ENCODE data around the gene CHFR.
"Not testable (repeated sequence)": the region's sequence is repeated elsewhere in the genome, so short reads cannot be mapped to it uniquely, and the experiment has no call there.

CHFR gene

DNA sequence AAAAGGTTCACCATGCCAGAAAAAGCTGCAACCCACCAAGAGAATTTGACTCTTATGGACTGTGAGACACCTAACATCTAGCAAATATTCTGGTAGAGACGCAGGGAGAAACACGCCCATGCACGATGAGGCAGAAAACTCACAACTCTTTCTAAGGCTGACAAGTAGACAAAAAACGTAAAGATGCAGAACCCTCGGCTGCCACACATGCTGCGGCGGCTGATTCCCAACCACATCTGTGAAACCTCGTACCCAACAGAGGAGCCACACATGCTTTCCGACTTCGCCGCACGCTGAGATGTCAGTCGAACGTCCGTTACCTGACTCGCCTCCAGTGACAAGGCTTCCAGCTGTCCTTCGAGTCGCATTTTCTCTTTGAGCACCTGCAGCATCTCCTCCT, 80.5 kb downstream of the CHFR start:
- DNase-seq, result no peak

DNA sequence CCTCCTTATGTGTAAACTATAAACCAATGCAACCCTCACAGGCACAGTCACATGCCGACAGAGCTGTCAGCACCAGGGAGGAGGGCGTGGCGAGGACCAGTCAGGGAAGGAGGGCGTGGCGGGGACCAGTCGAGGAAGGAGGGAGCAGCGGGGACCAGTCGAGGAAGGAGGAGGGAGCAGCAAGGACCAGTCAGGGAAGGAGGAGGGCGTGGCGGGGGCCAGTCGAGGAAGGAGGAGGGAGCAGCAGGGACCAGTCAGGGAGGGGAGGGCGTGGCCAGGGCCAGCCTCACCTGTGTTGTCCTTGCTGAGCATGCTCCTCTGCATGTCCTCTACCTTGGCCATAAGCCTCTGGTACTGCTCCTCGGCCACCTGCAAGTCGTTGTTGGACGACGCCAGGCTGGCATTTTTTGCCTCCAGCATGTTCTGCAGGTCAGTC, 83.0 kb downstream of the CHFR start:
- DNase-seq, result no peak

DNA sequence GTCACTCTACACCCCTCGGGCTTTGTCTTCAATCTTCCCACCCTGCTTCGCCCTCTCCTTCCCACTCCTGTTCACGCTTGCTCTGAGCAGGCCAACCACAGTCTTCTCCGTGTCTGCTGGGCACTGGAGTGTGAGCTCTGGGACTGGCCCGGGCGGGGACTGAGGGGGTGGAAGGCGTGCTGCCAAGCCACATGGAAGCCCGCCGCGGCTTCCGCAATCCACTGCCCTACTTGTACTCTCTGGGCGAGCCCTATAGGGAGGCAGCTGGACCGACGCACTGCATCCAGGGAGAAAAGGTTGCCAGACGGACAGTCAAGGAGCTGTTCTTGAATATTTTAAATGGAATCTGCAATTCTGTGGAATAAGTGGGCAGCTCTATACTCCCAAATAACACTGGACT, 83.5 kb downstream of the CHFR start:
- no peak for DNase-seq

DNA sequence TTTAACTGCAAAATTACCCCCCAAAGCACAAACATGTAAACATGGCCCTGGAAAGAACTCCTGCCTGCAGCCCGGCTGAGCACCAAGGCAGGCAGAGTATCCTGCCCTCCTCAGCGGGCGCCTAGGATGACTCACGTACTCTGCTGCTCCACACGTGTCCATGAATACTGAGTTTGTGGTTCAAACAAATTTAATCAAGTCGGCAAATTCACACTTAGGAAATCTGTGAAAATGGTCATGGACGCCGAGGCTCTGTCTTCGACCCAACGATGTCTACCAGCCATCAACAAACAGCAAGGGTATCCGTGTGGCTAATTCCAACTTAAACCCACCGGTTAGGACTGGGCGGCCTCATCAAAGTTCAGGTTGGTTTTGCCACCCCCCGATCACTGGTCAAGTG, 84.3 kb downstream of the CHFR start:
- no peak for DNase-seq

DNA sequence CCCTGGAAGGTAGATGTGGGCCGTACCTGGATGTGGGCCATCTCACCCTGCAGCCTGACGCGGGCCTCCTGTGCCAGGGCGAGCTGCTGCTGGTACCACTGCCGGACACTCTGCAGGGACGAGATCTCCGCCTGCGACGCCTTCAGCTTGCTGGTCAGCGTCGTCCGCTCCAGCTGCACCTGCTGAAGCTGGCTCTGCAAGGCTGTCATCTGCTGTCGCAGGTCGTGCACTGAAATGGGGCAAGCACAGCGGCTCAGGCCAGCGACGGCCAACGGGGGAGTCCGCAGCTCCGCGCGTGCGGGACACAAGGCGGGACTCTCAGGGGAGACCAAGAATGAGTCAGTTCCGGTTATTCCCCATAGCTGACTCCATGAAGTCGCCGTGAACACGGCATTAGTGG, 85.7 kb downstream of the CHFR start:
- no peak for DNase-seq

DNA sequence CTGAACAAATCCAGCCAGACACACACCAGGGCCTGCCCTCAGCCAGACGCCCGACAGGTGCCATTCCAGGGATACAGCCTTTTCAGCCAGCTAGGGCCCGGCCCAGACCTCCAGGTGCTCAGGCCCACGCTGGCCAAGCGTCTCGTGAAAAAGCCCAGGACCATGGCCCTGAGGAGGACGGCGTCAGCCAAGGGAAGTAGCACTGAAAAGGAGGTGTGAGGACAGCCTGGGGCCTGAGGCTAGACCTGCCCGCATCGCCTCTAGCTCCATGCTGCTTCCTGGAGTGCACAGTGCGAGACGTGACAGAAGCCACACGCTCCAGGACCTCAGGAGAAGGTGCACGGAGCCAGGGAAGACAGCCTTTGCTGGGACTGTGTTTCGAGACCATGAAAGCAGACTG, 88.6 kb downstream of the CHFR start:
- no peak for DNase-seq

DNA sequence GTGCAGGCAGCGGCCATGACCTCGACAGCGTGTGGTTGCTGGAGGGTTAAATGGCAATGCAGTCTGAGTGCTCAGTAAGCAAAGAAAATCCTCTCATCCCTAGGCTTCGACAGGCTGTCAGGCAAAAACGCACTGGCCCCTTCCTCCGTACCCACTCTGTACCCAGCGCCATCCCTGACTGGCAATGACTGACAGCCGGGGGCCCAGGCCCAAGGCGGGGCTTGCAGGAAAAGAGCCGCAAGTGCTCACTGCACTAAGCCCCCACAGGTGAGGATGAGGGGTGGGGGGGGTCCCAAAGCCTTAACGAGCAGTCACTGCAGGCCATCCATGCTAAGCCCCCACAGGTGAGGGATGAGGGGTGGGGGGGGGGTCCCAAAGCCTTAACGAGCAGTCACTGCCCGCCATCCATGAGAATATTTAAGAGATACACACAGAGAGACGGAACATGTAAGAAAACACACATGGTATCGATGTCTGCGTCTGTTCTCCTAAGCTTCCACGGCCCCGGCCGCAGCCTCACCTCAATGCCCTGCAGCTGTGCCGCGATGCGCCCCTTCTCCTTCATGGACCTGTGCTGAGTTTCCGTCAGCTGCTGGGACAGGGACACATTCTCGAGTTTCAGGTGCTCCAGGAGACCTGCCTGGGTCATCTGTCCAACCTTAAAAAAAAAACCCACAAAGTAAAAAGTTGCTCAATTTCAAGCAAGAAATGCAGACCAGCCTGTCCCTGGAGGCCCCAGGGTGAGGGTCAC, 89.4 kb downstream of the CHFR start:
- no peak for DNase-seq

DNA sequence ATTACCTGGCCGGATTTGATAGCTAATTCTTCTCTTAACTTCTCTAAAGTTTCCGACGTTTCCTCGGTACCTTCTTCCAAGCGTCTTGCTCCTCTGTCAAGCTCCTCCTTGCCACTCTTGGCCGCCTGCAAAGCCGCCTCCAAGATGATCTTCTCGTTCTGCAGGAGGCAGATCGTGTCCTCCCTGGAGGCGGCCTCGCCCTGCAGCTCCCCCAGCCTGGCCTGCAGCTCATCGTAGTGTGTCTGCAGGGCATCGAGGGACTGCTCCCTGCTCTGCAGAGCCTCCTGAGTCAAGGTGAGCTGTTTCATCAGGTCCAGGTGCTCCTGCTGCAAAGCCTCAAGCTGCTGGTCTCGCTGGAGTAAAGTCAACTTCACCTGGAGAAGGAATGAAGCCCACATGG, 91.6 kb downstream of the CHFR start:
- no peak for DNase-seq

DNA sequence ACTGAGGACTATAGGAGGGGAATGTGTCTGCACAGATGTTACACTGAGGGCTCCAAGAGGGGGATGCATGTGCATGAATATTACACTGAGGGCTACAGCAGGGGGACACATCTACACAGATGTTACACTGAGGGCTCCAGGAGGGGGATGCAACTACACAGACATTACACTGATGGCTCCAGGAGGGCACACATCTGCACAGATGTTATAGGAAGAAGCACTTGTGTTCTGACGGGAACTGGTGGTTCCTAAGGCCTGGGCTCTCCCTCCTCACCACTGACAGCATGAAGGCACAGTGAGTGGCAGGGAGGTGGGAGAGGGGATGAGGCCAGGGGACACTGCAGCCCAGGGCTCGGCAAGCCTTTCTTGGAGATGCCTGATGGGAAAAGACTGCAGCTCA, 95.5 kb downstream of the CHFR start:
- not testable (repeated sequence) for DNase-seq

DNA sequence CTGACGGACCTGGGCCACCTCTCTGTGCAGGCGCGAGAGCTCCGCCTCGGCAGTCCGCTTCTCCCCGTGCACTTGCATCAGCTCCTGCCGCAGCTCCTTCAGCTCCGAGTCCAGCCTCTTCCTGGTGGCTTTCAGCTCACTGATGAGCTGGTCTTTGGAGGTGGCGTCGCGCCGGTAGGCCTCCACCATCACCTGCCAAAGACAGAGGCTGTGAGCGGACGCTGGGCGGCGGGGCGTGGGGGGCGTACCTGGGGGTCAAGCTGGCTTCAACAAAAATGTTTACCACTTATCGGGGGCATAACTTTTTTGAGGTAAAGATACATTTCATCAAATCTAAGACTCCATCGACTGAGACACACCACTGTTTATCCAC, 98.3 kb downstream of the CHFR start:
- no peak for DNase-seq

DNA sequence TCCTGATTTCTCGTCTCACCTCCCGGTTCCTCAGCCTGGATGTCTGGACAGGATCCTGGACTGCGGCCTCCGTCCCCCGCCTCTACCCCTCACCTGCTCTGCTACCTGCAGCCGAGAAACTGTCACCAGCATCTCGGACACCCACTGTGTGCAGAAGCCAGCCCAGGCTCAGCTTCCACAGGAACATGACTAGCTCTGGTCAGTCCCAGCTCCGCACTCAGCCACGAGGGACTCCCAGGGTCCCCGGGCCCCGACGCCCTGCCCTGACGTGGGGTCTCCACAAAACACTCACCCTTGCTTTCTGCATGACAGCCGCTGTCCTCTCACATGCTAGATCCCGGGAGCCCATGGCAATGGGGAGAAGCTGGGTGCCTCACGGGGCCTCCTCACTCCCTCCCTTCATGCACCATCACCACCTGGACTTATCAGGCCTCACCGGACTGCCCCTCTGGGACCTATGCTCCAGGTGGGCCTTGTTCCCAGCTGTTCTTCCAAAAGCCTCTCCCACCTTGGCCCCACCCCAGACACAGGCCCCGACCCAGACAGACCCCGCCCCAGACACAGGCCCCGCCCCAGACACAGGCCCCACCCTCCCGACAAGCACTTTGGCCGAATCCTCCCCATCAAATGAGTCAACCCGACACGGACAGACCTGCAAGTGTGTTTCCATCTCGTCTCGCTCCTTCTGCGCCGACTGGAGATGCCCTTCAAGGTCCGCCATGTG, 98.9 kb downstream of the CHFR start:
- no peak for DNase-seq

DNA sequence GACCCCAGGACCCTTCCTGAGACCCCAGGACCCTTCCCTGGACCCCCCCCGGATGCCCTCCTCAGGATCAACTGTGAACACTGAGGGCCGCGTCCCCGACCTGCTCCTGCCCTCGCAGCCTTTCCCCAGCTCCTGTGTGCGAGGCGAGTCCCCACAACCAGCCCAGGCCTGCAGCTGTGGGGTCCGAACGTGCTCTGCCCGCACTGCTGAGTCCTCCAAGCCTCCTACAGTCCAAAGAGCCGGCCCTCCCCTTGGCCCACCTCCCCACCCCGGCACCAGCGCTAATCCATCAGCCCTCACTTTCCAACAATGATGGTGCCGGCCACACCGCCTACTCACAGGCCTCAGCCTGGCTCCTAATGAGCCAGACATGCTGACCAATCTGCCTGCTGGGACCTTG, 99.5 kb downstream of the CHFR start:
- no peak for DNase-seq

DNA sequence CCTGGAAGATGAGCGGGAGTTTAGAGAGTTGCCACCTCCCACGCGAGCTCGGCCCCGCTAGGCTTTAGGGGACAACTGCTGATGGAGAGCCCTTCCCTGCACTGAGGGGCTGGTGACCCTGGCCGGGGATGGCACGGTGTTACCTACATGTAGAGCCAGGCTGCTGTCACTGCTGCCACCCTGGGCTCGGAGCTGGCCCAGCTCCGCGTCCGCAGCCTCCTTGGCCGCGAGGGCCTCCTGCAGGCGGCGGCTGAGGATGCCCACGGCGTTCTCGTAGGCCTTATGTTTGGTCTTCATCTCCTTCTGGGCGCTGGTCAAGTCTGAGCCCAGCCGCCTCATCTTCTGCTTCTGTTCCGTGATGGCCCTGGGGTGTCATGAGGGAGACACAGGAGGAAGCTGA, 101.2 kb downstream of the CHFR start:
- DNase-seq, result no peak

DNA sequence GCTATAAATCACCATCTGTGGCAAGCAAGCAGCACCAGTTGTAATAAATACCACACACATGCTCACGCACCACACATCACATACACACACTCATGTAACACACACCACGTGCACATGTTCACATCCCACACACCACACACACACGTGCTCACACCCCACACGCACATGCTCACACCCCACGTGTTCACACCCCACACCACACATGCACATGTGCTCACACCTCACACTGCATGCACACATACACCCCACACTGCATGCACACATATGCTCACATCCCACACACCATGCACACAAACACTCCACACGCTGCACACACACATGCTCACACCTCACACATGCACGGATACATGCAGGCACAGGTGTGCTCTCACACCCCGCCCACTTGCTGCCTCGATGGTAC, 102.8 kb downstream of the CHFR start:
- DNase-seq, result no peak

DNA sequence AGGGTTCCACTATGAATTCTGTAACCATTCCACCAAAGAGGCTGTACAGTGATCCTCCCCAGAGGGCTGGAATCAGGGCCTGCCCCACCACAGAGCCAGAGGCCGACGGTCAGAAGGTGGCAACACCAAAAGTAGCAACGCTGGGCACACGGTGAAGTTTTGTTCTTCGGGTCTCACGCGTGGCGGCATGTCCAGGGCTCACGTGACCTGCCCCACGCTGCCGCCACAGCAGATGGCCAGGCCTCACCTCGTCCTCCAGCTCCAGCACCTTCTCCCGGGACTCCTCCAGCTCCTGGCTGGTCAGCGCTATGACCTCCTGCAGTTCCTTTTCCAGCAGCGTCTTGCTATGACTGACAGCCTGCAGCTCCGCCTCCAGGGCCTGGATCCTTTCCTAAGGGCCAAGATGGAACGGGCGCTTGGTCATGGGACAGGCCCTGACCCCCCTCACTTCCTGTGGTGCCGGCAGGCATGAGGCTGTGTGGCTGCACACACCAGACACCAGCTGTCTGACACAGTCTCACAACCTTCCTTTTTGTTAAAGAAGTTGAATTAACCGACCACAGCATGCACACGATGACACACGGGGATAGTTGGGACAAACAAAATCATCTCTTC, 103.4 kb downstream of the CHFR start:
- no peak for DNase-seq
